Endothelial cell (in vitro differentiated cells): Measurements from ENCODE around the gene IL1RAPL1. TPM values are rescaled to one million over a fixed set of nuclear protein-coding genes. Genes with fewer than 3 reads are reported as not detected.

Source experiments
- DNase-seq: peaks from one replicate; pipeline ENCODE4 v3.0.0; 2021; ENCODE audit warnings: low spot score
- H3K27ac Mint-ChIP-seq: one replicate; pipeline ENCODE4 v1.8.0; 2021; ENCODE audit warnings: mixed read lengths, inconsistent platforms; ENCODE audit not compliant: unreplicated experiment
- H3K27me3 Mint-ChIP-seq: one replicate; pipeline ENCODE4 v1.8.0; 2021; ENCODE audit warnings: mild to moderate bottlenecking, moderate library complexity, mixed read lengths, inconsistent platforms; ENCODE audit not compliant: unreplicated experiment
- H3K36me3 Mint-ChIP-seq: one replicate; pipeline ENCODE4 v1.8.0; 2021; ENCODE audit warnings: mild to moderate bottlenecking, low read depth, mixed read lengths, inconsistent platforms; ENCODE audit not compliant: unreplicated experiment
- H3K4me1 Mint-ChIP-seq: one replicate; pipeline ENCODE4 v1.8.0; 2021; ENCODE audit warnings: mild to moderate bottlenecking, mixed read lengths, inconsistent platforms; ENCODE audit not compliant: unreplicated experiment
- H3K4me3 Mint-ChIP-seq: one replicate; pipeline ENCODE4 v1.8.0; 2021; ENCODE audit warnings: mild to moderate bottlenecking, mixed read lengths, inconsistent platforms; ENCODE audit not compliant: unreplicated experiment
- H3K9me3 Mint-ChIP-seq: one replicate; pipeline ENCODE4 v1.8.0; 2021; ENCODE audit warnings: mixed read lengths, inconsistent platforms; ENCODE audit not compliant: unreplicated experiment
- total RNA-seq: library from RNA; stranded (reverse); fragmentation: NEBNext Ultra II Directional; extraction: Animal tissue kit (Norgen Biotek cat#: 25700); gene quantifications from one replicate; pipeline ENCODE4 v1.2.1, GENCODE V29; 2021; ENCODE audit not compliant: unreplicated experiment
- TF ChIP-seq, protein P1 (sequence below): fragments of 200-600 bp; sonication (generic); IDR thresholded peaks from one replicate; pipeline ENCODE4 v1.5.0; 2021; ENCODE audit warnings: antibody characterized with exemption; ENCODE audit not compliant: unreplicated experiment

Gene IL1RAPL1
- total RNA-seq, 1 donor from 2014 or later: 0.18 TPM

DNA sequence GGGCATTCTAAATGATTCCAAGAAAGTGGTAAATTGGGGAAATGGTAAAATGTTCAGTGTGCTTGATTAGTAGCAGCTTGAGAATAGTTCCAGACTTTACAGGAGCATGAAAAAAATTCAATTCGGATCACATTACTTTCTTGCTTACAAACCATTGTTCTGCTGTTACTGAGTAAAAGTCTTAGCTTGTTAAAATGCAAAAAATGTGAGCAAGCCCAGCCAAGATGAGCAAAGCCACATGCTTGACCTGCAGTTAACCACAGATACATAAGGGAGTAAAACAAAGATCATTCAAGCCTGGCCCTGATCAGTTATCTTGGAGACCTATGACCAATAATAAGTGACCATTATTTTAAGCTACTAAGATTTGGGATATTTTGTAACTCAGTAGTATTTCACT, 1065.2 kb downstream of the IL1RAPL1 start:
- TF ChIP-seq, protein P1, sequence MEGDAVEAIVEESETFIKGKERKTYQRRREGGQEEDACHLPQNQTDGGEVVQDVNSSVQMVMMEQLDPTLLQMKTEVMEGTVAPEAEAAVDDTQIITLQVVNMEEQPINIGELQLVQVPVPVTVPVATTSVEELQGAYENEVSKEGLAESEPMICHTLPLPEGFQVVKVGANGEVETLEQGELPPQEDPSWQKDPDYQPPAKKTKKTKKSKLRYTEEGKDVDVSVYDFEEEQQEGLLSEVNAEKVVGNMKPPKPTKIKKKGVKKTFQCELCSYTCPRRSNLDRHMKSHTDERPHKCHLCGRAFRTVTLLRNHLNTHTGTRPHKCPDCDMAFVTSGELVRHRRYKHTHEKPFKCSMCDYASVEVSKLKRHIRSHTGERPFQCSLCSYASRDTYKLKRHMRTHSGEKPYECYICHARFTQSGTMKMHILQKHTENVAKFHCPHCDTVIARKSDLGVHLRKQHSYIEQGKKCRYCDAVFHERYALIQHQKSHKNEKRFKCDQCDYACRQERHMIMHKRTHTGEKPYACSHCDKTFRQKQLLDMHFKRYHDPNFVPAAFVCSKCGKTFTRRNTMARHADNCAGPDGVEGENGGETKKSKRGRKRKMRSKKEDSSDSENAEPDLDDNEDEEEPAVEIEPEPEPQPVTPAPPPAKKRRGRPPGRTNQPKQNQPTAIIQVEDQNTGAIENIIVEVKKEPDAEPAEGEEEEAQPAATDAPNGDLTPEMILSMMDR: no peak
- Mint-ChIP-seq H3K27ac (no peak overlapping the region), H3K9me3 (no peaks in the 10 kb centered on the region), H3K4me1 (no peaks in the 10 kb centered on the region), H3K4me3 (no peak overlapping the region), H3K36me3 (no peaks in the 10 kb centered on the region), H3K27me3 (no peaks in the 10 kb centered on the region)
- DNase-seq: no peak

DNA sequence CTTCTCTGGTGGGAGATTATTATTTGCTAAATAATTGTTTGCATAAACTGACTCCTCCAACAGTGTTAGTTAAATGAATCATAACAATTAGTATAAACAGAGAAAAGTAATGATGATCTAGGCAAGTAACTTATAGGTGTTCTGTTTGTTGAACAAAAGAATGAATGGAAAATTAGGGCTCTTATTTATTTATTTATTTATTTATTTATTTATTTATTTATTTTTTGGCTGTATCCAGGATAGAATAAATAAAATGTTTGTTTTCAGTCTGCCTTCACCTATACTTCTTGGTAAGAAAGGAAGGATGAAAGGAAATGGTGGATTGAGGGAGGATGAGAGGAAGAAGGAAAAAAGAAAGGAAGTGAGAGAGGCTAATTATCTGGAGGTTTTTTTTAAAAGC, 1066.5 kb downstream of the IL1RAPL1 start:
- Mint-ChIP-seq H3K4me3 (no peak overlapping the region), H3K4me1 (no peaks in the 10 kb centered on the region), H3K27me3 (no peaks in the 10 kb centered on the region), H3K36me3 (no peaks in the 10 kb centered on the region), H3K27ac (no peak overlapping the region), H3K9me3 (no peaks in the 10 kb centered on the region)
- DNase-seq: no peak
- TF ChIP-seq, protein P1: no peak

DNA sequence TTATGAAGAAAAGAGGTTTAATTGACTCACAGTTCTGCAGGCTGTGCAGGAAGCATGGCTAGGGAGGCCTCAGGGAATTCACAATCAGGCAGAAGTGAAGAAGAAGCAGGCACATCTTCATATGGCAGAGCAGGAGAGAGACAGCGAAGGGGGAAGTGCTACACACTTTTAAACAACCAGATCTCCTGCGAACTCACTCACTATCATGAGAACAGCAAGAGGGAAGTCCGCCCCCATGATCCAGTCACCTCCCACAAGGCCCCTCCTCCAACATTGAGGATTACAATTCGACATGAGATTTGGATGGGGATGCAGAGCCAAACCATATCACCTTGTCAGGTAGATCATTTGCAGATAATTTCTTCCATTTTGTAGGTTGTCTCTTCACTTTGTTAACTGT, 1072.7 kb downstream of the IL1RAPL1 start:
- no peak overlapping the region for H3K27ac Mint-ChIP-seq
- no peaks in the 10 kb centered on the region for H3K27me3 Mint-ChIP-seq
- no peaks in the 10 kb centered on the region for H3K9me3 Mint-ChIP-seq
- DNase-seq: no peak
- no peaks in the 10 kb centered on the region for H3K36me3 Mint-ChIP-seq
- TF ChIP-seq, protein P1: no peak
- no peaks in the 10 kb centered on the region for H3K4me1 Mint-ChIP-seq
- H3K4me3 Mint-ChIP-seq: no peak overlapping the region

DNA sequence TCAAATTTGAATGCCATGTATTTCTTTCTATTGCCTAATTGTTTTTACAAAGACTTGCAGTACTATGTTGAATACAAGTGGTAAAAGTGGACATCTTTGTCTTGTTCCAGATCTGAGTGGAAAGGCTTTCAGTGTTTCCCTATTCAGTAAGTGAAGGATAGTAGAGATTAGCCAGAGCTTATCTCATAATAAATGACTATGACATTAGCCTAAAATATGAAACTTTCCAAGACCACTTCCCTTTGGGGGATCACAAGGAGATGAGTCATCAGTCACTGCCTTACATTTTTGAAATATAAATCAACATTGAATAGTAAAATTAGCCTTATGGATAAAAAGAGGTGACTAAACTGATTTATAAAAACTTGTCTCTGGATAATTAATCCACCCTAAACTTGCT, 1074.0 kb downstream of the IL1RAPL1 start:
- H3K27ac Mint-ChIP-seq: no peak overlapping the region

DNA sequence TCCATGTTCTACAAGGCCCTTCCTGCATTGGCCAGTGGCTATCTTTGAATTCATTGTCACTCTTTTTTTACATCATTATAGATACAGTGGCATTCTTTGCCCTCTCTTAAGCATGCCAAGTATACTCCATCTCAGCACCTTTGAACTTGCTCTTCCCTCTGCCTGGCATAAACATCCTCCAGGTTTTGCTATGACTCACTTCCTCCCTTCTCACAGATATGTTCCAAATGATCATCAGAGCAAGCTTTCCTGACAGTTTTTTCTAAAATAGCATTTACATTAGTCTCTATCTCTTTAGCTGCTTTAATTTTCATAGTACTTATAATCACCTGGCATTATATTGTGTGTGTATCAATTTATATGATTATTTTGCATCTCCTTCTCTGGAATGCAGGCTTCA, 1074.9 kb downstream of the IL1RAPL1 start:
- Mint-ChIP-seq H3K4me1 (no peaks in the 10 kb centered on the region), H3K36me3 (no peaks in the 10 kb centered on the region), H3K9me3 (no peaks in the 10 kb centered on the region), H3K27ac (no peak overlapping the region), H3K27me3 (no peaks in the 10 kb centered on the region), H3K4me3 (no peak overlapping the region)
- DNase-seq: no peak
- TF ChIP-seq, protein P1: no peak

More for the DNA sequence above, 1074.0 kb downstream of the IL1RAPL1 start:
- H3K9me3 Mint-ChIP-seq: no peaks in the 10 kb centered on the region
- DNase-seq: no peak
- TF ChIP-seq, protein P1: no peak
- H3K4me3 Mint-ChIP-seq: no peak overlapping the region
- no peaks in the 10 kb centered on the region for H3K4me1 Mint-ChIP-seq
- H3K27me3 Mint-ChIP-seq: no peaks in the 10 kb centered on the region
- H3K36me3 Mint-ChIP-seq: no peaks in the 10 kb centered on the region
